ENCODE results near the gene CPAMD8. TPM values are rescaled to one million over a fixed set of nuclear protein-coding genes. Genes with fewer than 3 reads are reported as not detected.

CPAMD8 gene
- total and polyA plus RNA-seq, 2 of the 8 experiments (the other 6 are each of a cell fraction or from before 2014, with no cell fraction given) = 6.1 to 9.2 TPM

DNA sequence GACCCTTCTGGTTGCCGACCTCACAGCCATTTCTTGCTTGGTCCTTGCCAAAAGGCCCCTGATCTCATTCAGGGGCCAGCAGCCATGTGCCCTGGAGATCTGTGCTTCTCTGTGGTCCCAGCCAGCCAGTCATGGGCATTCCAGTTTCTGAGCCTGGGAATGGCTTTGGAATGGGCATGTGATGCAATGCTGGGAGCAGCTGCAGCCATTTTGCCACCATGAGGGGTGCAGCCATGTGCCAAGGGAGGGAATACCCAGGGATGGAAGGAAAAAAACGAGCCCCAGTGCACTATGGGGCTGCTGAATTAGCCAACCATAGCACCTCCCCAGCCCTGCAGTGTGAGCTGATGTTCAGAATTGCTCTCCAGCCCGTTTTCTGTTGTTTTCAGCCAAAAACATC, 111.5 kb downstream of the CPAMD8 start (continued):
- TF ChIP-seq KDM5A (IDR thresholded peaks at IDR 0.05; ENCODE audit: low read length) (no peak), RFX5 (IDR thresholded peaks at IDR 0.05; ENCODE audit: borderline replicate concordance, low read depth, low read length) (no peak), JUN (IDR thresholded peaks at IDR 0.05; ENCODE audit: low read depth, low read length) (no peak), POLR2AphosphoS5 (IDR thresholded peaks at IDR 0.05; ENCODE audit: low read depth, low read length) (no peak), CBX5 (IDR thresholded peaks at IDR 0.05; ENCODE audit: low read depth, low read length) (no peak), PHF8 (conservative IDR thresholded peaks at IDR 0.05; ENCODE audit: low read depth, low read length) (no peak), POU5F1 (IDR thresholded peaks at IDR 0.05; ENCODE audit: low read depth, low read length) (no peak)
- TF ChIP-seq, protein P1, sequence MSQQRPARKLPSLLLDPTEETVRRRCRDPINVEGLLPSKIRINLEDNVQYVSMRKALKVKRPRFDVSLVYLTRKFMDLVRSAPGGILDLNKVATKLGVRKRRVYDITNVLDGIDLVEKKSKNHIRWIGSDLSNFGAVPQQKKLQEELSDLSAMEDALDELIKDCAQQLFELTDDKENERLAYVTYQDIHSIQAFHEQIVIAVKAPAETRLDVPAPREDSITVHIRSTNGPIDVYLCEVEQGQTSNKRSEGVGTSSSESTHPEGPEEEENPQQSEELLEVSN (IDR thresholded peaks at IDR 0.05) = no peak

Measured in H1 (cell line).